Endometrial microvascular endothelial cells (primary cell): ENCODE results near the gene KLC3. TPM values are rescaled to one million over a fixed set of nuclear protein-coding genes. Genes with fewer than 3 reads are reported as not detected.

ENCODE experiments used
- total RNA-seq: library from RNA; depleted of rRNA; stranded (reverse); fragments of >200 nt; gene quantifications from one replicate; pipeline ENCODE4 v1.2.3, GENCODE V29; 2015; ENCODE audit errors: inconsistent ontology term

The KLC3 gene
- total RNA-seq, 1 donor from 2014 or later = not detected

Other genes with a start within 250 kb of the KLC3 start
- gene PPP1R37, start 247.6 kb upstream of the KLC3 start, total RNA-seq = 28.2 TPM
- gene NKPD1, start 179.8 kb upstream of the KLC3 start, total RNA-seq = not detected
- gene TRAPPC6A, start 162.5 kb upstream of the KLC3 start, total RNA-seq = 8.8 TPM
- gene BLOC1S3, start 162.0 kb upstream of the KLC3 start, total RNA-seq = 2.5 TPM
- 2.5 TPM for gene EXOC3L2, start 95.3 kb upstream of the KLC3 start, total RNA-seq
- 12.7 TPM for gene MARK4, start 89.5 kb upstream of the KLC3 start, total RNA-seq
- gene CKM, start 17.9 kb upstream of the KLC3 start, total RNA-seq = not detected
- gene ERCC2, start 29.8 kb downstream of the KLC3 start, total RNA-seq = 73.3 TPM
- 28.9 TPM for gene PPP1R13L, start 64.3 kb downstream of the KLC3 start, total RNA-seq
- 13.8 TPM for gene POLR1G, start 65.9 kb downstream of the KLC3 start, total RNA-seq
- 109 TPM for gene ERCC1, start 83.2 kb downstream of the KLC3 start, total RNA-seq
- 0.84 TPM for gene FOSB, start 127.2 kb downstream of the KLC3 start, total RNA-seq
- 13.0 TPM for gene RTN2, start 156.3 kb downstream of the KLC3 start, total RNA-seq
- 3.5 TPM for gene PPM1N, start 157.7 kb downstream of the KLC3 start, total RNA-seq
- 373 TPM for gene VASP, start 166.7 kb downstream of the KLC3 start, total RNA-seq
- 10.6 TPM for gene OPA3, start 244.1 kb downstream of the KLC3 start, total RNA-seq